Activated CD4-positive, CD25-positive, alpha-beta regulatory T cell (primary cell): ENCODE measurements around the gene OTOL1.

Experiments used
- DNase-seq, 4 experiments: peaks; one replicate each; lab custom pipeline; 2025; lab: John Stamatoyannopoulos, UW

The OTOL1 gene

DNA sequence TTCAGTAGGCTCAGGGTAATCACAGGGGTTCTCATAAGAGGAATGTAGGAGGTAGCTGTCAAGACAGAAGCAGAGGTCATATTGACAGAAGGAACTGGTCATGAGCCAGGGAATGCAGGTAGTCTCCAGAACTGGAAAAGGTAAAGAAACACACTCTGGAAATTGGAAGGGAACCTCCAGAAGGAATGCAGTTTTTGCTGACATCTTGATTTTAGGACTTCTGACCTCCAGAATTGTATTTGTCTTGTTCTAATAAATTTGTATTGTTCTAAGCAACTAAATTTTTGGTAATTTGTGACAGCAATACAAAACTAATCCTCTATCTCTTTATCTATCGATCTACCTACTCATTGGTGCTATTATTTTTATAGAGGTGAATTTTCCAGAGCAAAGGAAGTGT lies 49.2 kb downstream of the OTOL1 start:
- DNase-seq: no peak

DNA sequence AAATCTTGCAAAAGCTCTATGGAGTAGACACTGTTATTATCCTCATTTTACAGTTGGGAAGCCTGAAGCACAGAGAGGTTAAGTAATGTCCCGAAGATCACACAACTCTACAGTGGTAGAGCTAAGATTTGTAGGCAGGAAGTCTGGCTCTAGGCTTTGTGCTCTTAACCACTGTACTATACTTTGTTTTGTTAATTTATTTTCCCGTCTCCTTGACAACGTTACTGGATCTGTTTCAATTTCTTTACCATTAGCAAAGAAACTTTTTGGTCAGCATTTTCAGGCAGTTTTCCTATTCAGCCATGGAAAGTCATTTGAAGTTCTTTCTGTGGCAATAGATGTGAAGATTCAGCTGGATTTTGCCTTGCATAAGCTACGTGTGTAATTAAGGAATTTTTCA lies 51.7 kb downstream of the OTOL1 start:
- DNase-seq: no peak

DNA sequence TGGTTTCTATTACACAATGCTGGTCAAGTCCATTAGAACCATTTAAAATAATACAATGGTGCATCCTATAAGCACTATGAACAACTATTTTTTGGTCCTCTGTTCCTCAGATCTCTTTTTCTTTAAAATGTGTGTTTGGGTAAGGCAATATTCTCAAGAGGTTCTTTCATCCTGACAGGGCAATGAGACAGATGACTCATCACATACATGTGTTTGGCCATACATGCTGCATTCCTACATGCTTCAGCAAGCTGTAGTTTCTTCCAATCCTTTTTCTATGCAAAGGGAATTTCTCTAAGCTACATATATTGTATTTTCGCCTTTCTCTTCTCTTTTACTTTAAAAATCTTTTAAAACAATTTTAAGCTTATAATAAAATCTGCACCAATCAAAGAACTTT lies 52.7 kb downstream of the OTOL1 start:
- no peak for DNase-seq

DNA sequence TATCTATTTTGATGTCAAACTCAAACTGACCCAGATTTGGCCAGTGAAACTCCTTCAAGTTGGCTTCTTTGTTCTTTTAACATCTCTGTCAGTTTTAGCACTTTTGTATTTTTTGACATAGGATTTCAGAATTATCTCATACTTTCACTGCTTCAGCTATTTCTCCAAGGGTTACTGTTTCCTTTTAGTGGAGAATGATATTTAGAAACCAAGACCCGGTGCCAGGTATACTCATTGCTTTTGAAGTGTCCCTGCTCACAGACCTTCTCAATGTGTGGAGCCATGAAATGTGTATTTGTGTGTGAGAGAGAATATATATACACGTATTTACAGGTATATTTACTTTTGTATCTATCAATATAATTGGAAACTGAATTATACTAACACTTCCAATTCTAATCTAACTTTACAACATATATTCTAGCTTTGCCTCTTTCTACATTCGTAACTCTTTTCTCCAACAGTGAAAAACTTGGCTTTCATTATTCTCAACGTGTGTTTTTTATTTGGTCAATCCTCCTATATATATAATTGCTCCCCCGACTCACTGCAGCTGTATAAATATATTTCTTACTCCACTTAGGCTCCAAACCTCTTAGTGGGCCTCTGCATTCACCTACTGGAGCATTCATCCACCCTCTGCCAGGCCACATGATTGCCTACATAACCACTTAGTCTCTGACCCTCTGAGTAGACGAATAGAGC lies 54.0 kb downstream of the OTOL1 start:
- DNase-seq: no peak

DNA sequence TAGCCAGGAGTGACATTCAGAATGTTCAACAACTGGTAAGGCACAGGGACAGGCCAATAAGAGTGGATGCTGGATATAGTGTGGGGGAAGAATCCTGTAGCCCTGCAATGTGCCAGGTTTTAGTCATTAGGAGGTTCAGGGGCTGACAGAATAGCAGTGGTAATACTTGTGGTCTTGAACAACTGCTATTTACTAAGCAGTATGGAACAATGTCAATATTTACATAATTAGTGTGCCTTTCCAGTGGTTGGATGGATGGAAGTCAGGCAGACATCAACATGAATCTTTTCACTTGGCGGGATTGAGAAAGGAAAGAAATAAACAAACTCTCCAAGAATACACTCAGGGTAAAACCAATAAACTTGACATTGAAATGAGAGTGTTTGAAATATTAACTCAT lies 55.1 kb downstream of the OTOL1 start:
- no peak for DNase-seq

DNA sequence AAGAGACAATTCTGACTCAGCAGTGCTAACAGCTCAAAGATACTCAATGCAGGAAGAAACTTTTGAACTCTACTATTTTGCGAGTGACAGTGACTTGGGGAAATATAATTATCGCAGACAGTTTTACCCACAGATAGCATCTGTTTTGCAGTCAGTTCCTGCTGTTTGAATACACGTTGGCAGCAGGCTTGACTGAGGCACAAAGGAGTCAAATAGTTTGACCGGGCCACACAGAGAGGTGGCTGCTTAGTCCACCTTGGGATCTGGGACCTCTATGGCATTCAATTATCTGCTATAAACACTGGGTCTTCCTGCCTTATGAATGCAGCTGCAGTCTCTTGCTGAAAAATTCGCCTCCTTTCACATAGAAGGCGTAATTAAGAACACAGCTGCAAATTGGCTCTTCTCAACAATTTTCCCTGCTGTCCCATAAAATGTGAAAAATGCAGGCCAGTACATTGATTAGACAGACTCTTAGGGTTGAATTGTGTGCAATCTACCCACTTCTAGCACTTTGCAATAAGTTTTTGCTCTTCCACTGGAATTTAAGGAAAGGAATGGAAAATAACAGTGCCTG lies 56.5 kb downstream of the OTOL1 start:
- DNase-seq: no peak
